GM08714 (cell line): ENCODE data around the gene ANKMY2.
"Not testable (repeated sequence)": the region's sequence is repeated elsewhere in the genome, so short reads cannot be mapped to it uniquely, and the experiment has no call there.

Experiments used
- H3K4me3 ChIP-seq: fragments of 200-500 bp; sonication (Bioruptor generic); 2 replicates; pipeline ENCODE4 v1.5.1; 2014; ENCODE audit warnings: mild to moderate bottlenecking, low read length, inconsistent platforms
- ZNF274 ChIP-seq: IDR thresholded peaks from 2 replicates; pipeline ENCODE4 v1.6.1; 2012; ENCODE audit warnings: mild to moderate bottlenecking, low read depth, low read length

ANKMY2 gene

GRCh38 chr7:16669581-16669980 is 24.0 kb upstream of the ANKMY2 start:
- TF ChIP-seq ZNF274, result no peak
- no peak overlapping the region for H3K4me3 ChIP-seq

GRCh38 chr7:16668978-16669377 is 23.4 kb upstream of the ANKMY2 start:
- H3K4me3 ChIP-seq, result no peak overlapping the region
- no peak for TF ChIP-seq ZNF274

GRCh38 chr7:16668049-16668858 is 22.7 kb upstream of the ANKMY2 start:
- H3K4me3 ChIP-seq, result no peak overlapping the region
- no peak for TF ChIP-seq ZNF274

- TF ChIP-seq ZNF274, result no peak
- H3K4me3 ChIP-seq, result no peak overlapping the region
Observed at GRCh38 chr7:16667355-16667754, 21.8 kb upstream of the ANKMY2 start.

- H3K4me3 ChIP-seq, result no peak overlapping the region
- TF ChIP-seq ZNF274, result no peak
Observed at GRCh38 chr7:16661924-16662323, 16.4 kb upstream of the ANKMY2 start.

GRCh38 chr7:16660702-16661464 is 15.3 kb upstream of the ANKMY2 start:
- H3K4me3 ChIP-seq, result no peak overlapping the region
- no peak for TF ChIP-seq ZNF274

GRCh38 chr7:16659854-16660497 is 14.4 kb upstream of the ANKMY2 start:
- not testable (repeated sequence) for H3K4me3 ChIP-seq

GRCh38 chr7:16657656-16658279 is 12.2 kb upstream of the ANKMY2 start:
- no peak overlapping the region for H3K4me3 ChIP-seq
- TF ChIP-seq ZNF274, result no peak

GRCh38 chr7:16656141-16656540 is 10.6 kb upstream of the ANKMY2 start:
- no peak for TF ChIP-seq ZNF274
- H3K4me3 ChIP-seq, result no peak overlapping the region

- H3K4me3 ChIP-seq, result no peak overlapping the region
- no peak for TF ChIP-seq ZNF274
Observed at GRCh38 chr7:16655394-16655793, 9.8 kb upstream of the ANKMY2 start.

GRCh38 chr7:16652888-16653287 is 7.3 kb upstream of the ANKMY2 start:
- H3K4me3 ChIP-seq, result no peak overlapping the region
- no peak for TF ChIP-seq ZNF274

GRCh38 chr7:16652240-16652583 is 6.7 kb upstream of the ANKMY2 start:
- TF ChIP-seq ZNF274, result no peak
- no peak overlapping the region for H3K4me3 ChIP-seq

GRCh38 chr7:16651396-16652239 is 6.1 kb upstream of the ANKMY2 start:
- H3K4me3 ChIP-seq, result no peak overlapping the region
- TF ChIP-seq ZNF274, result no peak

- no peak for TF ChIP-seq ZNF274
- H3K4me3 ChIP-seq, result no peak overlapping the region
Observed at GRCh38 chr7:16650266-16650665, 4.7 kb upstream of the ANKMY2 start.
